ENCODE data around the gene GUCY1A2.
A peak's percentile ranks its signal among the peaks of the same experiment; 100 is the strongest.
"Not testable (repeated sequence)": the region's sequence is repeated elsewhere in the genome, so short reads cannot be mapped to it uniquely, and the experiment has no call there.

The GUCY1A2 gene, protein sequence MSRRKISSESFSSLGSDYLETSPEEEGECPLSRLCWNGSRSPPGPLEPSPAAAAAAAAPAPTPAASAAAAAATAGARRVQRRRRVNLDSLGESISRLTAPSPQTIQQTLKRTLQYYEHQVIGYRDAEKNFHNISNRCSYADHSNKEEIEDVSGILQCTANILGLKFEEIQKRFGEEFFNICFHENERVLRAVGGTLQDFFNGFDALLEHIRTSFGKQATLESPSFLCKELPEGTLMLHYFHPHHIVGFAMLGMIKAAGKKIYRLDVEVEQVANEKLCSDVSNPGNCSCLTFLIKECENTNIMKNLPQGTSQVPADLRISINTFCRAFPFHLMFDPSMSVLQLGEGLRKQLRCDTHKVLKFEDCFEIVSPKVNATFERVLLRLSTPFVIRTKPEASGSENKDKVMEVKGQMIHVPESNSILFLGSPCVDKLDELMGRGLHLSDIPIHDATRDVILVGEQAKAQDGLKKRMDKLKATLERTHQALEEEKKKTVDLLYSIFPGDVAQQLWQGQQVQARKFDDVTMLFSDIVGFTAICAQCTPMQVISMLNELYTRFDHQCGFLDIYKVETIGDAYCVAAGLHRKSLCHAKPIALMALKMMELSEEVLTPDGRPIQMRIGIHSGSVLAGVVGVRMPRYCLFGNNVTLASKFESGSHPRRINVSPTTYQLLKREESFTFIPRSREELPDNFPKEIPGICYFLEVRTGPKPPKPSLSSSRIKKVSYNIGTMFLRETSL

DNA sequence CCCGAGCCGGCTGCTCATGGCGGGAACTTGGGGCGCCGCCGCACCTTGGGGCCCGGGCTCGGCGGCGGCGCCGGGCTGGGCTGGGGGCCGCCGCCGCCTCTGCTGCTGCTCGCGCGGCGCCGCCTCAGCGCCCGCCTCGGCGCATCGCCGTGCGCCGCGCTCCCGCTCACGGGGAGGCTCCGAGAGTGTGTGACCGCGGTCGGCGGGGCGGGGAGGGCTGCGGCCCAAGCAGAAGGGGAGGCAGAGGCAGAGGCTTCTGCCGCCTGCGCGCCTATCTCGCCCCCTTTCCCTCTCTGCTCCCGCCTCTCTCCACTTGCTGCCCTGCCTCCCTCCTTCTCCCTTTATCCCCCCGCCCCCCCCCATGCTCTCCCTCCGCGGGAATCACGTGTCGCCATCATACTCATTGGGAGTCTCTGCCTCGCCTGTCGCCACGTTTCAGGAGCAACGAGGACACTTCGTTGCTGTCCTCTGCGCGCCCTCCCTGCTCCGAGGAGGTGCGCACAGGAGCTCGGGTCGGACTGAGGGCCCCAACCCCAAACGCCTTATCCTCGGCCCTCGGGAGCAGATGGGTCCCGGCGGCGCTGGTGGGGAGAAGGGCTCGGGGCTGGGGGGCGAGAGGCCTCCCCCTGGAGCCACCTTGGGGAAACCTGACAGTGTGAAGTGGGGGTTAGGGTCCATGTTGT is at the start of gene GUCY1A2:
Gene GUCY1A2, minus strand, starts transcription at position 258 of the 683 bp plus-strand sequence. CDS start 421 bp downstream, outside the sequence.
- DNase-seq (ENCODE audit: low read depth in 2 of 2) = no peak

GRCh38 chr11:107054391-107054790 is 36.1 kb upstream of the GUCY1A2 start:
- DNase-seq (ENCODE audit: low read depth in 2 of 2) = no peak

- not testable (repeated sequence) for DNase-seq (ENCODE audit: low read depth in 2 of 2)
Measured at GRCh38 chr11:107051332-107051731, 33.1 kb upstream of the GUCY1A2 start.

DNA sequence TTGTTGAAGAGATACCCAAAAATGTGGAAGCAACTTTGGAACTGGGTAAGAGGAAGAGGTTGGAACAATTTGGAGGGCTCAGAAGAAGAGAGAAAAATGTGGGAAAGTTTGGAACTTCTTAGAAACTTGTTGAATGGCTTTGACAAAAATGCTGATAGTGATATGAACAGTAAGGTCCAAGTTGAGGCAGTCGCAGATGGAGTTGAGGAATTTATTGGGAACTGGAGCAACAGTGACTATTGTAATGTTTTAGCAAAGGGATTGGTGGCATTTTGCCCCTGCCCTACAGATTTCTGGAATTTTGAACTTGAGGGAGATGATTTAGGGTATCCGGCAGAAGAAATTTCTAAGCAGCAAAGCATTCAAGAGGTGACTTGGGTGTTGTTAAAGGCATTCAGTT is 32.6 kb upstream of the GUCY1A2 start:
- not testable (repeated sequence) for DNase-seq (ENCODE audit: low read depth in 2 of 2)

- DNase-seq (ENCODE audit: low read depth in 2 of 2) = no peak
Measured at GRCh38 chr11:107050121-107050520, 31.8 kb upstream of the GUCY1A2 start.

GRCh38 chr11:107044503-107044902 is 26.2 kb upstream of the GUCY1A2 start:
- no peak for DNase-seq (ENCODE audit: low read depth in 2 of 2)

- no peak for DNase-seq (ENCODE audit: low read depth in 2 of 2)
Measured at GRCh38 chr11:107043242-107044006, 25.1 kb upstream of the GUCY1A2 start.

DNA sequence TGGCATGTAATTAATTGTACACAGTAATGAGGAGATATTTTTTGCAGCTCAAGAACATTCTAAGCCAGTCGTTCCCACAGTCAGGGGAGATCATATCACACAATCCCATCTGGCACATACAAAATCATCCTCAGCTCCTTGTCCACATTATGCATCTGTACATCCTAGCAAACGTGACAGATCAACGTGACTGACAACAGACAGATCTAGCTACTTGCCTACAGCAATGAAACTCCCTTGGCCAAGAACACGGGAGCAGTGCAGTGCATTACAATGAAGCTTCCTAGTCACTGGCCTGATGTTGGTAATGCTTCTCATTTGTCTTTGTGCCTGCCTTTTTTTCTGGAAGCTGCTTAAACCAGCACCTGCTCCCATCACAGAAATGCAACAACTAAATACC is 24.5 kb upstream of the GUCY1A2 start:
- DNase-seq (ENCODE audit: low read depth in 2 of 2) = no peak

DNA sequence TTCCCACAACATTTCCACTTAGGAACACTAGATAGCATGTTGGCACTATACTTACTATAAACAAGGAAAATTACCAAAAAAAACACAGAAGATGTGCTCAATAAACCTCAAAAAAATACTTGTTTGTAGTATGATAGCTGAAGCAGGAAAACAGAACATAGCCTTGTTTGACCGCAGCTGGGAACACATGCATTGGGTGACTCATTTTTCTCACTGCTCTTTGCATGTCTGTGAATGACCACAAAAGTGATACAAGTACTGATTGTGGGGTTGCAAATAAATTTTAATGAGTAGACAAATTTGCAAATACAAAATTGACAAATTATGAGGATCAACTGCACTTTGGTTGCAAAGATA is 22.8 kb upstream of the GUCY1A2 start:
- DNase-seq (ENCODE audit: low read depth in 2 of 2) = no peak

GRCh38 chr11:107040433-107041087 is 22.3 kb upstream of the GUCY1A2 start:
- DNase-seq (ENCODE audit: low read depth in 2 of 2) = no peak

GRCh38 chr11:107025673-107026072 is 7.4 kb upstream of the GUCY1A2 start:
- DNase-seq (ENCODE audit: low read depth in 2 of 2) = no peak

GRCh38 chr11:107020594-107020993 is 2.3 kb upstream of the GUCY1A2 start:
- no peak for DNase-seq (ENCODE audit: low read depth in 2 of 2)

DNA sequence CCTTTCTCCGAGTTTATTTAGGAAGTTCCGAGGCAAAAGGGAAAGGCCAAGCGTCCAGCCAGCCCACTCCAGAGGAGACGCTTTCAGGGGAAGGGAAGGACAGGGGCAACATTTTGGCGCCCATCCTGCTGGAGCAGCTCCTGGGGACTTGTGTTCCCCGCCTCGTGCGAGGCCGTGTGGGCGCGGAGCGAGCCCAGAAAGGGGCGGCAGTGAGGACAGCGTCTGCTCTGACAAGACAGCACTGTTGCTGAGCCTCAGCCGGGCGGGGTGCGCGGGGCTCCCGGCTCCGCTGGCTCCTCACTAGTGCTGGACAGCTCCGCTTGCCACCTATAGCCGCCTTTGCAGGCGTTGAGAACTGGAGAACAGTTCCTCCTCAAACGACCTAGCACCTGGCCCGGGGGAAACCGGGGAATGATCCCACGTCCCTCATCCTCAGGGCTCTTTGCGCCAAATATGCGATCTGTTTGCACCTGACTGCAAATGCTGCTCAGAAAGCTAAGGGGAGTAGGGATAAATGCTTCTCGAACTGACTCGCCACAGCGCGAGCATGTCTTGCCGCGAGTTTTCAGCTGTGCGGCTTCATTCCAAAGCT is 722 bp upstream of the GUCY1A2 start:
- DNase-seq (ENCODE audit: low read depth in 2 of 2) = no peak

DNA sequence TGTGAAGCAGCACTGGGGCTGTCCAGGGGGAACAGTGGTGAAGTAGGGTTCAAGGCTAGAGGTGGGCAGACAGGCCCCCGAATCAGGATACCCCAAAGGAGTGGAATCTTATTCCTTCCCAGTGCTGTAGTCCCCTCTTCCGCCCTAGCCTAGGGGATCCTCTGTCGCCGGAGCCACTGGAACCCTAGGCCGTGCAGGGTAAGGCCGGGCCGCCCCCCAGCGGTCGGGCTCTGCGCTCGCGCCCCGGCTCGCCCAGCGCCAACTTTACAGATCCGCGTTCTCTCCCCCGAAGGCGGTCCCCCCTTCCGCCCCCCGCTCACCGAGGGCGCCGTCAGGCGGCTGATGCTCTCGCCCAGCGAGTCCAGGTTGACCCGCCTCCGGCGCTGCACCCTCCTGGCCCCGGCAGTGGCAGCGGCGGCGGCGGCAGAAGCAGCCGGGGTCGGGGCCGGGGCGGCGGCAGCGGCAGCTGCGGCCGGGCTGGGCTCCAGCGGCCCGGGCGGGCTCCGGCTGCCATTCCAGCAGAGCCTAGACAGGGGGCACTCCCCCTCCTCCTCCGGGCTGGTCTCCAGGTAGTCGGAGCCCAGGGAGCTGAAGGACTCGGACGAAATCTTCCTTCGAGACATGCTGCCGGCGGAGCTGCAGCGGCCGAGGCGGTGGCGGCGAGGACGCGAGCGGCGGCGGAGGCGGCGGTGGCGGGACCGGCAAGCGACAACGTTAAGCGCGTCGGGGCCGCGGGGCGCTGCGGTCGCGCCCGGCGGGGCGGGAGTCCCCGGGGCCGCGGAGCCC is 650 bp downstream of the GUCY1A2 start:
- DNase-seq (ENCODE audit: low read depth in 2 of 2) = peak in 1 of 2 donors; percentile 1

- no peak for DNase-seq (ENCODE audit: low read depth in 2 of 2)
Measured at GRCh38 chr11:107017104-107017432, 1.2 kb downstream of the GUCY1A2 start.

DNA sequence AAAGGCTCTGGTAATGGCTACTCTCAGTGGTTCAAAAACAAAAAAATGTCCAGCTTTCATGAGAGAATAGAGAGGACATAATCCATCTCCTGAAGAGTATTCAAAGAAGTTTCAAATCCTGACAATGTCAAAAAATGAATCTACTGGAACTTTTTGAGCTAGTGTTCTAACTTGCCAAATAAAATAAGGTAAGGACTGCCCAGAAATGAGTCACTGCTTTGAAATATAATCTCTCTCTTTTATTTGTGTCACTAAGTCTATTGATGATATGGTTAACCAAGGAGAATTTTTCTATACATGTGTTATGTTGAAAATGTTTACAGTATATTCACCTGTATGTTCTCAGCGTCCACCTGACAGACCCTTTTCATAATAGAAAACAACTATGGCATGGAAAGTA is 3.4 kb downstream of the GUCY1A2 start:
- DNase-seq (ENCODE audit: low read depth in 2 of 2) = no peak

GRCh38 chr11:107011977-107012376 is 6.3 kb downstream of the GUCY1A2 start:
- DNase-seq (ENCODE audit: low read depth in 2 of 2) = no peak

DNA sequence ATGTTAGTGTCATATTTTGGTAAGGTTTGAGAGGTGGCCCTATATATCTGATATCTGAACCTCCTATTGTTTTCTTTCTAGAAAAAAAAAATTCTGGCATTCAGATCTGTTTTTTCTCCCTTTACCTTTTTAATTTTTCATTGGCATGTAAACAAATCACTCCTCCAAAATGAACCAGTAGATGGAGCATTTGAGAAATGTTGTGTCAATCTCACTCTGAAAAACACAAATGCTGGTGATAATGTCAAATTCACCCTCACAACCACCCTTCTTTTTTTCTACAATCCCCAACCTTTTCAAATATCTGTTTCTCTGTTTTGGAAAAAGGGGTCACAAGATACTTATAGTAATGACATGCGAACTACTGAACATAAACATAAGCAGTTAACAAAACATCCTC is 9.1 kb downstream of the GUCY1A2 start:
- DNase-seq (ENCODE audit: low read depth in 2 of 2) = no peak

GRCh38 chr11:107006076-107006833 is 12.0 kb downstream of the GUCY1A2 start:
- DNase-seq (ENCODE audit: low read depth in 2 of 2) = no peak
